H1 (cell line): Measurements from ENCODE around the gene MPZL3. TPM values are rescaled to one million over a fixed set of nuclear protein-coding genes. Genes with fewer than 3 reads are reported as not detected.

Source experiments
- CTCF ChIA-PET: fragments of 300-600 bp; sonication (Branson Sonifier 250); formaldehyde crosslinking; loops from one replicate; lab custom pipeline; 2021; ENCODE audit not compliant: partially characterized antibody; lab: Charles Lee
- POLR2A ChIA-PET: fragments of 300-600 bp; sonication (Branson Sonifier 250); formaldehyde crosslinking; loops from one replicate; lab custom pipeline; 2021; ENCODE audit warnings: inconsistent platforms; ENCODE audit not compliant: partially characterized antibody; lab: Charles Lee
- DNase-seq, 2 experiments: peaks; one replicate each; pipeline versions ENCODE4 v3.0.0 to v3.0.0-alpha.2; 2010 to 2022; ENCODE audit warnings: low spot score in 2 of 2, low read depth in 1 of 2, mixed read lengths in 1 of 2
- FAIRE-seq: peaks from 2 replicates; lab custom pipeline; 2011; peaks lifted over from hg19 to GRCh38; lab: Jason Lieb, UNC
- H2AFZ ChIP-seq: 2 replicates; pipeline ENCODE4 v1.8.1; 2012; ENCODE audit warnings: low read length, inconsistent platforms
- H2AK5ac ChIP-seq: 2 replicates; pipeline ENCODE4 v1.6.1; 2013; ENCODE audit warnings: low read depth, low read length
- H2BK120ac ChIP-seq: replicated peaks from 2 replicates; pipeline ENCODE3; 2013; ENCODE audit warnings: low read depth, low read length, inconsistent platforms
- H2BK12ac ChIP-seq: 2 replicates; pipeline ENCODE4 v1.6.1; 2013; ENCODE audit warnings: low read depth, low read length
- H2BK15ac ChIP-seq: 2 replicates; pipeline ENCODE4 v1.6.1; 2013; ENCODE audit warnings: low read length
- H2BK20ac ChIP-seq: 2 replicates; pipeline ENCODE4 v1.6.1; 2013; ENCODE audit warnings: low read length
- H2BK5ac ChIP-seq: 2 replicates; pipeline ENCODE4 v1.6.1; 2013; ENCODE audit warnings: low read depth, low read length
- H3K14ac ChIP-seq: 2 replicates; pipeline ENCODE4 v1.6.1; 2013; ENCODE audit warnings: inconsistent platforms; ENCODE audit not compliant: insufficient read length
- H3K18ac ChIP-seq: 2 replicates; pipeline ENCODE4 v1.6.1; 2013; ENCODE audit warnings: low read length; ENCODE audit errors: extremely low read depth
- H3K23ac ChIP-seq: 2 replicates; pipeline ENCODE4 v1.6.1; 2013; ENCODE audit warnings: inconsistent platforms; ENCODE audit not compliant: insufficient read length
- H3K23me2 ChIP-seq: 2 replicates; pipeline ENCODE4 v1.6.1; 2013; ENCODE audit warnings: low read depth, low read length
- H3K27ac ChIP-seq: 2 replicates; pipeline ENCODE4 v1.6.1; 2011; ENCODE audit warnings: low read depth, low read length, inconsistent platforms
- H3K27me3 ChIP-seq, 4 experiments: replicated peaks in 1 of 4; 1 replicate in 1 of 4; 2 replicates in 3 of 4; pipeline versions ENCODE4 v1.6.1 to v1.8.1; 2011 to 2013; ENCODE audit warnings: low read length in 3 of 4, mild to moderate bottlenecking in 3 of 4, inconsistent platforms in 2 of 4, mixed read lengths in 2 of 4, moderate library complexity in 1 of 4; ENCODE audit not compliant: control insufficient read depth in 3 of 4, insufficient read depth in 3 of 4; ENCODE audit errors: extremely low read depth in 1 of 4
- H3K36me3 ChIP-seq, 4 experiments: 2 replicates each; pipeline versions ENCODE4 v1.6.1 to v1.8.1; 2011 to 2013; ENCODE audit warnings: mild to moderate bottlenecking in 4 of 4, low read length in 3 of 4, moderate library complexity in 2 of 4, control low read depth in 1 of 4, inconsistent platforms in 1 of 4; ENCODE audit not compliant: insufficient read depth in 4 of 4, control insufficient read depth in 2 of 4
- H3K4ac ChIP-seq: replicated peaks from 2 replicates; pipeline ENCODE3; 2013; ENCODE audit warnings: low read length, low read depth, mixed read lengths, inconsistent platforms; ENCODE audit not compliant: insufficient read length
- H3K4me1 ChIP-seq, 4 experiments: replicated peaks in 1 of 4; 1 replicate in 1 of 4; 2 replicates in 3 of 4; pipeline versions ENCODE4 v1.6.1 to v1.8.1; 2011 to 2013; ENCODE audit warnings: low read length in 3 of 4, inconsistent platforms in 2 of 4, mixed read lengths in 1 of 4; ENCODE audit not compliant: insufficient read depth in 4 of 4, control insufficient read depth in 3 of 4
- H3K4me2 ChIP-seq, 2 experiments: 2 replicates each; pipeline versions ENCODE4 v1.6.1 to v1.8.1; 2011 to 2013; ENCODE audit warnings: low read depth in 2 of 2, low read length in 2 of 2, control low read depth in 1 of 2, inconsistent platforms in 1 of 2, mild to moderate bottlenecking in 1 of 2; ENCODE audit not compliant: insufficient read depth in 1 of 2
- H3K4me3 ChIP-seq, 4 experiments: fragments of 200-600, 300-600 bp in 1 of 4; sonication (generic), shearing (Covaris generic), sonication (Bioruptor Twin) in 1 of 4; 2 replicates each; pipeline versions ENCODE4 v1.5.1 to v1.8.1; 2011 to 2016; ENCODE audit warnings: low read length in 4 of 4, low read depth in 3 of 4, control low read depth in 2 of 4, inconsistent platforms in 2 of 4, mild to moderate bottlenecking in 2 of 4, mixed read lengths in 1 of 4, moderate library complexity in 1 of 4; ENCODE audit not compliant: insufficient read depth in 2 of 4; ENCODE audit errors: extremely low read depth in 1 of 4
- H3K56ac ChIP-seq: replicated peaks from 2 replicates; pipeline ENCODE3; 2013; ENCODE audit warnings: low read depth, mild to moderate bottlenecking, mixed read lengths, low read length, inconsistent platforms; ENCODE audit not compliant: insufficient read length
- H3K79me1 ChIP-seq: 2 replicates; pipeline ENCODE4 v1.6.1; 2013; ENCODE audit warnings: low read depth, low read length, control low read depth
- H3K79me2 ChIP-seq, 2 experiments: 2 replicates each; pipeline versions ENCODE4 v1.6.1 to v1.8.1; 2012 to 2013; ENCODE audit warnings: low read length in 2 of 2, mild to moderate bottlenecking in 2 of 2, inconsistent platforms in 1 of 2; ENCODE audit not compliant: insufficient read depth in 2 of 2, control insufficient read depth in 1 of 2
- H3K9ac ChIP-seq, 4 experiments: replicated peaks in 1 of 4; 1 replicate in 1 of 4; 2 replicates in 3 of 4; pipeline versions ENCODE4 v1.6.1 to v1.8.1; 2011 to 2013; ENCODE audit warnings: low read depth in 3 of 4, low read length in 3 of 4, control low read depth in 2 of 4, mild to moderate bottlenecking in 2 of 4, moderate library complexity in 2 of 4, inconsistent platforms in 1 of 4; ENCODE audit errors: extremely low read depth in 1 of 4
- H3K9me3 ChIP-seq, 2 experiments: 2 replicates each; pipeline versions ENCODE4 v1.6.1 to v1.8.1; 2012 to 2013; ENCODE audit warnings: mild to moderate bottlenecking in 2 of 2, moderate library complexity in 2 of 2, control low read depth in 1 of 2, inconsistent platforms in 1 of 2, low read depth in 1 of 2, low read length in 1 of 2, mixed read lengths in 1 of 2; ENCODE audit not compliant: insufficient read depth in 2 of 2
- H4K20me1 ChIP-seq, 2 experiments: replicated peaks in 1 of 2; 2 replicates each; pipeline versions ENCODE3 to v1.8.1; 2011 to 2013; ENCODE audit warnings: inconsistent platforms in 2 of 2, low read length in 2 of 2, mild to moderate bottlenecking in 1 of 2; ENCODE audit not compliant: insufficient read depth in 2 of 2, control insufficient read depth in 1 of 2
- H4K5ac ChIP-seq: 2 replicates; pipeline ENCODE4 v1.6.1; 2013; ENCODE audit warnings: low read length, low read depth, mixed read lengths, inconsistent platforms; ENCODE audit not compliant: insufficient read length
- H4K8ac ChIP-seq: 2 replicates; pipeline ENCODE4 v1.8.0; 2013; ENCODE audit warnings: mild to moderate bottlenecking, moderate library complexity, low read length, inconsistent platforms; ENCODE audit not compliant: insufficient read depth; ENCODE audit errors: extremely low read depth
- H4K91ac ChIP-seq: replicated peaks from 2 replicates; pipeline ENCODE3; 2013; ENCODE audit warnings: low read length, mixed read lengths, inconsistent platforms; ENCODE audit not compliant: insufficient read length
- CBX5 ChIP-seq: fragments of 300-800, 300-1000 bp; sonication (generic); IDR thresholded peaks from 2 replicates; pipeline ENCODE4 v1.7.1; 2016; ENCODE audit warnings: antibody characterized with exemption, low read length, low read depth
- EGR1 ChIP-seq: IDR thresholded peaks from 2 replicates; pipeline ENCODE4 v1.6.1; 2011; ENCODE audit warnings: low read depth, low read length, borderline replicate concordance
- KDM4A ChIP-seq: IDR thresholded peaks from one replicate; pipeline ENCODE4 v1.7.1; 2012; ENCODE audit warnings: low read depth, mild to moderate bottlenecking, moderate library complexity, low read length, inconsistent platforms; ENCODE audit not compliant: severe bottlenecking
- MAFK ChIP-seq: IDR thresholded peaks from 2 replicates; pipeline ENCODE4 v1.6.1; 2012; ENCODE audit warnings: low read depth, mild to moderate bottlenecking, improper control_type of control experiment, low read length
- RFX5 ChIP-seq: IDR thresholded peaks from 2 replicates; pipeline ENCODE4 v1.6.1; 2011; ENCODE audit warnings: low read depth, low read length, improper control_type of control experiment, borderline replicate concordance
- SP4 ChIP-seq: IDR thresholded peaks from 2 replicates; pipeline ENCODE4 v1.6.1; 2012; ENCODE audit warnings: low read length, inconsistent platforms
- TAF1 ChIP-seq: IDR thresholded peaks from 2 replicates; pipeline ENCODE4 v1.6.1; 2011; ENCODE audit warnings: mild to moderate bottlenecking, low read depth, low read length
- USF2 ChIP-seq: IDR thresholded peaks from 2 replicates; pipeline ENCODE4 v1.6.1; 2011; ENCODE audit warnings: low read length, improper control_type of control experiment
- ZNF274 ChIP-seq: IDR thresholded peaks from 2 replicates; pipeline ENCODE4 v1.7.0; 2012; ENCODE audit warnings: low read length, borderline replicate concordance; ENCODE audit errors: extremely low read depth
- WGBS, 2 experiments: shearing (Covaris generic) in 1 of 2; methylation state at CpG; one replicate each; pipeline versions ENCODE4 v1.1.6 to v1.1.7; 2013 to 2015; ENCODE audit warnings: low lambda C conversion rate in 2 of 2, mixed read lengths in 2 of 2, inconsistent platforms in 1 of 2, low coverage in 1 of 2, missing lambda C conversion rate in 1 of 2; ENCODE audit not compliant: insufficient replicate concordance in 2 of 2, insufficient coverage in 1 of 2, insufficient read length in 1 of 2; ENCODE audit errors: extremely low coverage in 1 of 2, missing lambda C conversion rate in 1 of 2; 5-methylcytosine and 5-hydroxymethylcytosine counted together
- polyA plus RNA-seq, 7 experiments: library from polyadenylated mRNA; depleted of rRNA in 3 of 7; stranded (reverse) in 5 of 7; unstranded in 2 of 7; fragments of >200 nt in 5 of 7; fragments of 200-250 nt in 2 of 7; gene quantifications; 1 replicate in 5 of 7; 2 replicates in 1 of 7; 4 replicates in 1 of 7; pipeline versions ENCODE4 v1.2.1 to v1.2.3, GENCODE V29; 2011 to 2013; ENCODE audit warnings: missing spikeins in 2 of 7, mixed read lengths in 2 of 7
- total RNA-seq: library from RNA; stranded (reverse); fragmentation: NEBNext Ultra II Directional; extraction: Animal tissue kit (Norgen Biotek cat#: 25700); gene quantifications from 2 replicates; pipeline ENCODE4 v1.2.1, GENCODE V29; 2021

Gene MPZL3
- total and polyA plus RNA-seq, 2 of the 8 experiments (the other 6 are each of a cell fraction or from before 2014, with no cell fraction given) = 1.1 to 3.9 TPM

DNA sequence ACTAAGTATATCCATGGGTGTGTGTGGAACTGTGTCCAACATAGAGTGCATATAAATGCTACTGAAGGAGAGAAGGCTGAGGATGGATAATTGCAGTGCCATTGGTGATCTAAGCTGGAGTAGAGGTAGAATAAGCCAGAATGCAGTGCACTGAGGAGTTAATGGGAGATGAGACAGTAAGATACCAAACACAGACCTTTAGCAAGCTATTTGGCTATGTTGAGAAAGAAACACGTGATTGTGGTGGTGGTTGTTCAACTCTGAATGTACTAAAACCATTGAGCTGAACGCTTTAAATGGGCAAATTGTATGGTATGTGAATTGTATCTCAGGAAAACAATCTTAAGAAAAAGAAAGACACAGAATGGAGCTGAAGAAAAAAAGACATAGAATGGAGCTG is 50.2 kb downstream of the MPZL3 start:
- Histone ChIP-seq H3K36me3 (no peaks in the 10 kb centered on the region), H4K20me1 (no peaks in the 10 kb centered on the region), H3K23me2 (peaks cover 2% of the 10 kb centered on the region; the same call in 1 of the 2 replicates), H3K9me3 (no peaks in the 10 kb centered on the region), H4K91ac (no peak overlapping the region), H3K27ac (no peak overlapping the region), H3K79me2 (no peaks in the 10 kb centered on the region), H3K18ac (no peak overlapping the region), H2BK5ac (no peak overlapping the region), H3K4me3 (no peak overlapping the region), H2BK12ac (no peak overlapping the region), H2AFZ (no peak overlapping the region), H2AK5ac (no peak overlapping the region), H3K23ac (no peak overlapping the region), H3K4me1 (peaks cover 0 to 4% (median 2%) of the 10 kb centered on the region in 4 experiments; a peak in 3 of 7 replicates), H3K9ac (no peak overlapping the region), H2BK20ac (no peak overlapping the region), H2BK15ac (no peak overlapping the region), H3K14ac (no peak overlapping the region), H2BK120ac (no peak overlapping the region), H4K8ac (no peak overlapping the region), H3K27me3 (peaks cover 0 to 1% (median 0%) of the 10 kb centered on the region in 4 experiments; a peak in 1 of 7 replicates), H4K5ac (no peak overlapping the region), H3K56ac (no peak overlapping the region), H3K4ac (no peak overlapping the region), H3K4me2 (no peak overlapping the region), H3K79me1 (no peaks in the 10 kb centered on the region)
- DNase-seq = no peak
- no peak for FAIRE-seq
- ChIA-PET CTCF (interaction anchor here (0.6 to 1.6 kb wide), 9 partner anchors 12 to 151 kb away, joined by 3 to 5 read pairs (median 3); no protein-coding TSS in a partner anchor), POLR2A (no interaction called here)
- TF ChIP-seq TAF1 (no peak), KDM4A (no peak), USF2 (no peak), SP4 (no peak), ZNF274 (no peak), MAFK (no peak), RFX5 (no peak), EGR1 (no peak), CBX5 (no peak)
- WGBS, 2 experiments = 86% methylated on average over 2 of the region's 2 CpGs; no CpG with 5 or more reads in 1 of the 2 experiments
